Right ventricle myocardium superior (tissue), 1 donor: Measurements from ENCODE around the gene CTSO. TPM values are rescaled to one million over a fixed set of nuclear protein-coding genes. Genes with fewer than 3 reads are reported as not detected.
"Not testable (repeated sequence)": the region's sequence is repeated elsewhere in the genome, so short reads cannot be mapped to it uniquely, and the experiment has no call there.

Experiments
- ATAC-seq: fragments of 200-7000 bp; cut with Tn5 transposase; one replicate; pipeline ENCODE4 v1.9.1; 2020; ENCODE audit warnings: mild to moderate bottlenecking; ENCODE audit not compliant: poor library complexity
- DNase-seq: peaks from one replicate; pipeline ENCODE4 v3.0.0-alpha.2; 2020
- intact Hi-C: fragments of 100-400 bp; cut with DNase I; formaldehyde crosslinking; loops from one replicate; pipeline ENCODE4 v1.11.2; 2022
- total RNA-seq: library from RNA; stranded (reverse); fragmentation: NEBNext Ultra II Directional; extraction: Animal tissue kit (Norgen Biotek cat#: 25700); gene quantifications from one replicate; pipeline ENCODE4 v1.2.1, GENCODE V29; 2021
- donor health status: DM: no; HTN: yes; CAD: no; lungs with severe emphysema.

Gene CTSO
- total RNA-seq, 1 donor from 2014 or later = 6.2 TPM

GRCh38 chr4:155924637-155925036 is 29.0 kb downstream of the CTSO start:
- intact Hi-C loops = no loop called here
- ATAC-seq (no peak), DNase-seq (no peak)

DNA sequence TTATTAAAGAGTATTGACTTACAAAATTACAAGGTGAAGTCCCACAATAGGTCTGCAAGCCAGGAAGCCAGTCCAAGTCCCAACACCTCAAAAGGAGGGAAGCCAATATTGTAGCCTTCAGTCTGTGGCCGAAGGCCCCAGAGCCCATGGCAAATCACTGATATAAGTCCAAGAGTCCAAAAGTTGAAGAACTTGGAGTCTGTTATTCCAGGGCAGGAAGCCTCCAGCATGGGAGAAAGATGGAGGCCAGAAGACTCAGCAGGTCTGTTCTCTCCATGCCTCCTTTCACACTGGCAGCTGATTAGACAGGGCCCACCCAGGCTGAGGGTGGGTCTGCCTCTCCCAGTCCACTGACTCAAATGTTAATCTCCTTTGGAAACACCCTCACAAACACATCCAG is 32.1 kb downstream of the CTSO start:
- intact Hi-C loops = no loop called here
- DNase-seq = no peak
- ATAC-seq = no peak

DNA sequence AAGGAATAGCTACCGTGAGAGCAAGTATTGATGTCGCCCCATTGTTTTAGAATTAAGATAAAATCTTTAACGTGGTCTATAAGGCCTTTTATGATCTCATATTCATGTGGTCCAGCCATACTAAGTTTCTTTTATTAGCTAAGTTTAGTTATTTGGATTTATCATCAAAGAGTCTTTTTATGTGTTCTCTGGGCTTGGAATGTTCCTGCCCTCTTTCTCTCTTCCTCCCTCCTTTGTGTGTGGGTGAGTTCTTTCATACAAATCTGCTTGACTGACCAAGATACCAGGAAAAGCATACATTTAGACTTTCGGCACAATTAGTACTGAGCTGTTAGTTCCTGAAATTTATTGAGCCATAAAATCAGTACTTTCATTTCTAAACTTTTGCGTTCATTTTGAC is 38.9 kb downstream of the CTSO start:
- no peak for ATAC-seq
- intact Hi-C loops = no loop called here
- DNase-seq = no peak

DNA sequence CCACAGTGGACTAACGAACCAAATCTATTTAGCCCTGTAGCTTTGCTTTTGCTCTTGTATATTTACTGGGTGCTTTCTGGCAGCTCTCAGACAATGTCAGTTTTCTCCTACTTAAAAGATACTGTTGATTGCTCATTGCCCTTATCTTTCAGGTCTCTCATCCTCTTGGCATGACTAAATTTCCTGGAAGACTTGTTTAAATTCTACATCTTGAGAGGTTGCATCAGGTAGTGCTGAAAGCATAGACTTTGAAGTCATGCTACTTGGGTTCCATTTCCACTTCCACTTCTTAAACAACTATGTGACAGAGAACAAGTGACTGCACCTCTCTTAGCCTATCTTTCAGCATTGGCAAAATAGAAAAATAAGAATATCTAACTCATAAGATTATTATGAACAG is 41.8 kb downstream of the CTSO start:
- no peak for ATAC-seq
- intact Hi-C loops = no loop called here
- DNase-seq = no peak

- no peak for ATAC-seq
- DNase-seq = no peak
- intact Hi-C loops = no loop called here
Observed at GRCh38 chr4:155909615-155910226, 43.9 kb downstream of the CTSO start.

GRCh38 chr4:155908187-155909139 is 45.2 kb downstream of the CTSO start:
- ATAC-seq (no peak), DNase-seq (no peak)
- intact Hi-C loops = no loop called here

GRCh38 chr4:155907556-155907955 is 46.1 kb downstream of the CTSO start:
- intact Hi-C loops = no loop called here
- ATAC-seq = no peak

GRCh38 chr4:155906554-155907247 is 47.0 kb downstream of the CTSO start:
- no peak for DNase-seq
- intact Hi-C loops = no loop called here
- no peak for ATAC-seq

More at GRCh38 chr4:155907556-155907955, 46.1 kb downstream of the CTSO start:
- DNase-seq = no peak

DNA sequence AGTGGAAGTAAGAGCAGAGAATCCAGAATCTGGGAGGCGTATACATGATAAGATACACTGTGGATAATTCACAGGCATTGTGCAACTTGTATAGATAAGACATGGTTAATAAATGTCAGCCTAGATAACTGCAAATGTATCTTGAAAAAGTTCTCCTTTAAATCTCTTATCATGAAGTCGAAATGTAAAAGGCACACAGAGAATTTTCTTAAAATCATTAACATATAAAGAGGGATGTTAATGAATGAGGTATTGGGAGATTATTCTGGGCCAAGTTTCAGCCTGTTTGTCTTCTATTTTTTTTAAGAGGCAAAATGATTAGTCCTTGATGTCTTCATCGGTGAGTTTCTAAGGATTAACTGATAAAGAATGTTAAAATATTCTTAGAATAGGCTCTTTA is 49.3 kb downstream of the CTSO start:
- intact Hi-C loops = no loop called here
- ATAC-seq (no peak), DNase-seq (no peak)

- ATAC-seq (no peak), DNase-seq (no peak)
- intact Hi-C loops = no loop called here
Observed at GRCh38 chr4:155903453-155903852, 50.2 kb downstream of the CTSO start, which contains the start of gene TDO2. Gene TDO2 (plus strand): TSS chr4:155903696. CDS start chr4:155903759, 63 bp downstream.

- intact Hi-C loops = no loop called here
- ATAC-seq (no peak), DNase-seq (no peak)
Observed at GRCh38 chr4:155901013-155901412, 52.7 kb downstream of the CTSO start.

- DNase-seq (no peak), ATAC-seq (no peak)
- intact Hi-C loops = no loop called here
Observed at GRCh38 chr4:155900381-155900780, 53.3 kb downstream of the CTSO start.

- intact Hi-C loops = no loop called here
- no peak for ATAC-seq
- DNase-seq = no peak
Observed at GRCh38 chr4:155899891-155900290, 53.8 kb downstream of the CTSO start.

GRCh38 chr4:155898371-155898770 is 55.3 kb downstream of the CTSO start:
- ATAC-seq, DNase-seq, intact Hi-C loops: not testable (repeated sequence)

DNA sequence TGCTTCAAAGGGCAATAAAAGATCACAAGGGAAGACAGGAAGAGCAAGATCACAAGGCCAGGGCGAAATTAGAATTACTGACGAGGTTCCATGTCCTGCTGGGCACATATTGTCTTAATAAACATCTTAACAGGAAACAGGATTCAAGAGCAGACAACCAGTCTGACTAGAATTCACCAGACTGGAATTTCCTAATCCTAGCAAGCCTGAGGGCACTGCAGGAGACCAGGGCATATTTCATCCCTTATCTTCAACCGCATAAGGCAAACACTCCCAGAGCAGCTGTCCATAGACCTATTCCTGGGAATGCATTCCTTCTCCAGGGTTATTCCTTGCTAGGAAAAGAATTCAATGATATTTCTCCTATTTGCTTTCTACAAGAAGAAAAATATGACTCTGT is 62.6 kb downstream of the CTSO start:
- DNase-seq (no peak), ATAC-seq (no peak)
- intact Hi-C loops = no loop called here

GRCh38 chr4:155889946-155890345 is 63.7 kb downstream of the CTSO start:
- ATAC-seq (no peak), DNase-seq (no peak)
- intact Hi-C loops = no loop called here

DNA sequence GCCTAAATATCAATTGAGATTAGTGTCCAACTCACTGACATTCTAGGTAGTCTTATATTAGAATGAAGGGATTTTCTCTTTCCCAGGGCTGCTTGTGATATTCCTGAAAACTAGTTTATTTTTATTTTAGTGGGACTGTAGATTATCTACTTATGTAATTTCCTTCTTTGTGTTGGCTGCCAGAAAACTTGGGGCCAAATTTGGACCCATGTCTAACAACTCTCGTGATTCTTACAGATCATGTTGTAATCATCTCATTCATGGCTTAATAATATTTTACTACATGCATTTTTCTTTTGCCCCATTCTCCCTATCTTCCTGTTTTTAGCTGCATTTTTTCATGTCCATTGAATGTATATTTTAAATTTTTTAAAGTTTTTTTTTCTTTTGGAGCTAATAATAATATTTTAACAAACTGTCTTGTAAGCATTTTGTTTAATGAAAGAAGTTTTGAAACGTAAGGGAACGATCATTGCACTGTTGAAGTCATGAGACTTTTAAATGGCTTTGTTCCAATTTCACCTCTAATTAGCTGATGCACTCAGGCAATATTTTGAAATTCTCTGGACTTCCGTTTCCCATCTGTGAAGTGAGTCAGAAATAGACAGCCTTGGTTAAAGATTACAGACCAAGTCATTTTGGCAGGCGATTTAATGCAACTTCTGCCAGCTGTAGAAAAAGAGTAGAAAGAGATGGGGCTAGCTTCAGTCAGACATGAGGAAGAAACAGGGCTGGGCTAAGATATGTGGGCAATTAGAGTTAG is 64.5 kb downstream of the CTSO start:
- DNase-seq (no peak), ATAC-seq (peak; percentile 73)
- intact Hi-C loops = no loop called here

GRCh38 chr4:155887847-155888570 is 65.7 kb downstream of the CTSO start:
- no peak for ATAC-seq
- no peak for DNase-seq
- intact Hi-C loops = no loop called here
